Epithelial cell of proximal tubule (primary cell): ENCODE results near the gene ZAR1L. TPM values are rescaled to one million over a fixed set of nuclear protein-coding genes. Genes with fewer than 3 reads are reported as not detected.

Source experiments
- DNase-seq: peaks from one replicate; pipeline ENCODE4 v3.0.0-alpha.2; 2011; ENCODE audit warnings: low read depth
- H3K4me3 ChIP-seq: 2 replicates; pipeline ENCODE4 v1.5.1; 2011; ENCODE audit warnings: low read depth, mild to moderate bottlenecking, low read length
- CTCF ChIP-seq: conservative IDR thresholded peaks from 2 replicates; pipeline ENCODE4 v1.5.1; 2012; ENCODE audit warnings: low read depth, mild to moderate bottlenecking, low read length
- total RNA-seq: library from RNA; depleted of rRNA; stranded (reverse); fragments of >200 nt; gene quantifications from 2 replicates; pipeline ENCODE4 v1.2.3, GENCODE V29; 2015

ZAR1L gene
- total RNA-seq, 1 donor from 2014 or later: not detected

GRCh38 chr13:32330441-32330840 lies 15.3 kb upstream of the ZAR1L start:
- no peak for TF ChIP-seq CTCF
- peak; percentile 33 for DNase-seq
- H3K4me3 ChIP-seq: no peak overlapping the region

- no peak for TF ChIP-seq CTCF
- DNase-seq: peak; percentile 32
Observed at GRCh38 chr13:32323912-32324311, 8.7 kb upstream of the ZAR1L start.

GRCh38 chr13:32320528-32320927 lies 5.4 kb upstream of the ZAR1L start:
- DNase-seq: no peak
- no peak for TF ChIP-seq CTCF
- no peak overlapping the region for H3K4me3 ChIP-seq

More at GRCh38 chr13:32323912-32324311, 8.7 kb upstream of the ZAR1L start:
- H3K4me3 ChIP-seq: no peak overlapping the region

GRCh38 chr13:32317716-32318465 lies 2.7 kb upstream of the ZAR1L start:
- no peak overlapping the region for H3K4me3 ChIP-seq
- no peak for TF ChIP-seq CTCF
- no peak for DNase-seq

GRCh38 chr13:32316501-32316900 lies 1.3 kb upstream of the ZAR1L start:
- H3K4me3 ChIP-seq: peak overlapping the region; percentile 70
- TF ChIP-seq CTCF: no peak
- no peak for DNase-seq

- H3K4me3 ChIP-seq: peak overlapping the region; percentile 70
- DNase-seq: no peak
- no peak for TF ChIP-seq CTCF
Observed at GRCh38 chr13:32316028-32316339, 821 bp upstream of the ZAR1L start.
